Neutrophil (primary cell): ENCODE measurements around the gene BMP8A.

Experiments used
- H3K27ac ChIP-seq: fragments of 200-600 bp; sonication (generic); 2 replicates; pipeline ENCODE4 v1.5.1; 2016; ENCODE audit warnings: mild to moderate bottlenecking, moderate library complexity
- H3K27me3 ChIP-seq: fragments of 200-600 bp; sonication (generic); 2 replicates; pipeline ENCODE4 v1.6.0; 2016; ENCODE audit warnings: mild to moderate bottlenecking
- H3K36me3 ChIP-seq: fragments of 200-600 bp; sonication (generic); 2 replicates; pipeline ENCODE4 v1.5.1; 2017
- H3K4me1 ChIP-seq, 2 experiments: fragments of 200-600 bp in 1 of 2; sonication (generic) in 1 of 2; 1 replicate in 1 of 2; 2 replicates in 1 of 2; pipeline versions ENCODE4 v1.5.1 to v1.6.1; 2013 to 2016; ENCODE audit warnings: low read depth in 1 of 2, low read length in 1 of 2, mild to moderate bottlenecking in 1 of 2, moderate library complexity in 1 of 2; ENCODE audit not compliant: control insufficient read depth in 1 of 2, insufficient read depth in 1 of 2
- H3K4me3 ChIP-seq, 2 experiments: fragments of 200-600 bp in 1 of 2; sonication (generic) in 1 of 2; 1 replicate in 1 of 2; 2 replicates in 1 of 2; pipeline ENCODE4 v1.5.1; 2013 to 2016; ENCODE audit warnings: low read depth in 1 of 2, low read length in 1 of 2, mild to moderate bottlenecking in 1 of 2, moderate library complexity in 1 of 2
- H3K9me3 ChIP-seq: fragments of 200-600 bp; sonication (generic); 2 replicates; pipeline ENCODE4 v1.5.1; 2016
- TF ChIP-seq, protein P1 (sequence below): fragments of 200-600 bp; sonication (generic); IDR thresholded peaks from 2 replicates; pipeline ENCODE4 v1.5.1; 2016; ENCODE audit warnings: antibody characterized with exemption

The BMP8A gene

DNA sequence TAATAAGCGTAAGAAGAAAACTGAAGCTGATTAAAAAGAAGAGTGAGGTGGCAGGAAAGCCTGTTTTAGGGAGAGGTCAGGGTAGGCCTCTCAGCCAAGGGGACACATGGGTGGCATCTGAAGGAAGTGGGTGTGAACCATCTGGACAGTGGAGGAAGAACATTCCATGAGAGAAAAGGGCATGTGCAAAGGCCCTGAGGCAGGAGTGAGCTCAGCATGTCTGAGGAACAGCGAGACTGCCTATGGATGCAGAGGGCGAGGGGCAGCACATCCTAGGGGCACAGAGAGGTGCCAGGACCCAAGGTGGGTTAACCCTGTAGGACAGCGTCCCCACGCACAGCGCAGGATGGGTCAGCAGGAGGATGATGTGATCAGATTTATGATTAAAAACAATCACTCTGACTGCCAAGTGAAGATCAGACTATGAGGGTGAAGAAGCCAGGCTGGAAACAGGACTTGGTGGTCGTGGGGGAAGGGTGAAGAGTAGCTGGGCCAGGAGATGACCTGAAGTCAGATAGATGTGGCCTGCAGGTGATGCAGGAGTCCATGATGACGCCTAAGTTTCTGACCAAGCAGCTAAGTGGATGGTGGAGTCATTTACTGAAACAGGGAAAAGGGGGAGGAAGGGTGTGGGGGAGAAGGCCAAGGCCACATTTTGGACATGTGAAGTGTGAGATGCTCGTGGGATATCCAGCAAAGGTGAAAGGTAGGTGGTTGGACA lies 47.3 kb downstream of the BMP8A start:
- H3K4me3 ChIP-seq, result no peak overlapping the region
- no peaks in the 10 kb centered on the region for H3K9me3 ChIP-seq
- TF ChIP-seq, protein P1, sequence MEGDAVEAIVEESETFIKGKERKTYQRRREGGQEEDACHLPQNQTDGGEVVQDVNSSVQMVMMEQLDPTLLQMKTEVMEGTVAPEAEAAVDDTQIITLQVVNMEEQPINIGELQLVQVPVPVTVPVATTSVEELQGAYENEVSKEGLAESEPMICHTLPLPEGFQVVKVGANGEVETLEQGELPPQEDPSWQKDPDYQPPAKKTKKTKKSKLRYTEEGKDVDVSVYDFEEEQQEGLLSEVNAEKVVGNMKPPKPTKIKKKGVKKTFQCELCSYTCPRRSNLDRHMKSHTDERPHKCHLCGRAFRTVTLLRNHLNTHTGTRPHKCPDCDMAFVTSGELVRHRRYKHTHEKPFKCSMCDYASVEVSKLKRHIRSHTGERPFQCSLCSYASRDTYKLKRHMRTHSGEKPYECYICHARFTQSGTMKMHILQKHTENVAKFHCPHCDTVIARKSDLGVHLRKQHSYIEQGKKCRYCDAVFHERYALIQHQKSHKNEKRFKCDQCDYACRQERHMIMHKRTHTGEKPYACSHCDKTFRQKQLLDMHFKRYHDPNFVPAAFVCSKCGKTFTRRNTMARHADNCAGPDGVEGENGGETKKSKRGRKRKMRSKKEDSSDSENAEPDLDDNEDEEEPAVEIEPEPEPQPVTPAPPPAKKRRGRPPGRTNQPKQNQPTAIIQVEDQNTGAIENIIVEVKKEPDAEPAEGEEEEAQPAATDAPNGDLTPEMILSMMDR, result no peak
- no peak overlapping the region for H3K27ac ChIP-seq
- no peaks in the 10 kb centered on the region for H3K27me3 ChIP-seq
- H3K4me1 ChIP-seq, result no peaks in the 10 kb centered on the region
- no peaks in the 10 kb centered on the region for H3K36me3 ChIP-seq

DNA sequence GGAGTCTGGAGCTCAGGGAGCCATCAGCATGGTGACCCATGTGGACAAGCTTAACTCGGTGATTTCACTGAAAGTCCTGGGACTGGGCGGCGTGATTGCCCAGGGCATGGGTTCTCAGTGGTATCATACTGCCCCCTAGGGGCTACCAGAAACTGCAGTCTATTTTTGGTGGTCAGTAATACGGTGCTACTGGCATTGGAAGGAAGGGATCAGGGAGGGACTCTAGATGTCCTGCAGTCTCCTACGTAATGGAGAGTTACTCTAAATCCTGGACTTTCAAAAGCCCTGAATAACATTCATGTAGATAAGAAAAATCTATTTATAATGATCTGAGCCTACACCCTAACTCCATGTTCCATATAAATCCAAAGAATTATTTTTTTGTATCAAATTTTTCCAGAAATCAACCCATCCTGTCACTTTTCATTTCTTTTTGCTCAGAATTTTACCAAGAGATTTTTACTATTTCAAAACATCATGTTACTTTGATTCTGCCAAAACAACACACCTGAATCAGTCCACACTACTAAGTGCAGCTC lies 47.9 kb downstream of the BMP8A start:
- no peaks in the 10 kb centered on the region for H3K27me3 ChIP-seq
- no peak overlapping the region for H3K4me3 ChIP-seq
- H3K27ac ChIP-seq, result no peak overlapping the region
- H3K4me1 ChIP-seq, result no peaks in the 10 kb centered on the region
- TF ChIP-seq, protein P1, result peak; percentile 21
- no peaks in the 10 kb centered on the region for H3K36me3 ChIP-seq
- no peaks in the 10 kb centered on the region for H3K9me3 ChIP-seq

DNA sequence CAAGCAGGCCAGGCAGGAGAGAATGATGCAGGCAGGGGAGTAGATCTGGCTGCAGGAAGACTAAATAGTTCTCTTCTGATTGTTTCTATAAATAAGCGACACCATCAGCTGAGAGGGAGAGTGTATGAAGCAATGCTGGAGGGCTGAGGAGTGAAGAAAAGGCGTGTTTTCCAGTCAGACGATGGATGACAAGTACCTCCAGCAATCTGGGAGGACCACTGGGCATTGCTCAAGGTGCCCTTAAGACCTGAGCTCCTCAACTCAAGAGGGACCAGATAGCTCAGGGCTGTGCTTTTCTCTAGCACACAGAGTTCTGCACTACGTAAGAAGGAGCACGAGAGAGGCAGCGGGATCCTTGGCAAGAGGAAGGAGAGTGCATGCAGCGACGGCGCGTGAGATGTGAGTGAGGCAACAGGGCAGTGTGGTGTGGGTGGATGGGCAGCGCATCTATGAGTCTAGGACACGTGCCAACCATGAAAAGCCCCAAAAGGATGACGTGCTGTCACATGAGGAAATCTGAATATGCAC lies 49.1 kb downstream of the BMP8A start:
- no peaks in the 10 kb centered on the region for H3K9me3 ChIP-seq
- no peak overlapping the region for H3K4me3 ChIP-seq
- H3K4me1 ChIP-seq, result no peaks in the 10 kb centered on the region
- H3K27me3 ChIP-seq, result no peaks in the 10 kb centered on the region
- H3K36me3 ChIP-seq, result no peaks in the 10 kb centered on the region
- TF ChIP-seq, protein P1, result no peak
- H3K27ac ChIP-seq, result no peak overlapping the region

DNA sequence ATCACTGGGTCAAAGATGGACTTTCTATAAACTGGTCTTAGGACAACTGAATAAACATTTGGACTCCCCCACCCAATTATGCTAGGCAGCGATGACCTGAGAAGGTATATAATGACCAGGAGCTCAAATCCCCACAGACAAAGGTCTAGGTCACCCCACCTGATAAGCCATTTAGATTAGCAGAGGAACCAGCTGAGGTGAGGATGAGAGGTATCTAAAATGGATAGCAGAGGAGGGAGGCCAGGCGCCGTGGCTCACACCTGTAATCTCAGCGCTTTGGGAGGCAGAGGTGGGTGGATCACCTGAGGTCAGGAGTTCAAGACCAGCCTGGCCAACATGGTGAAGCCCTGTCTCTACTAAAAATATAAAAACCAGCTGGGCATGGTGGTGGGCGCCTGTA lies 51.5 kb downstream of the BMP8A start:
- H3K27me3 ChIP-seq, result no peaks in the 10 kb centered on the region
- no peaks in the 10 kb centered on the region for H3K36me3 ChIP-seq
- H3K4me1 ChIP-seq, result no peaks in the 10 kb centered on the region
- no peak overlapping the region for H3K4me3 ChIP-seq
- TF ChIP-seq, protein P1, result no peak
- H3K27ac ChIP-seq, result no peak overlapping the region
- H3K9me3 ChIP-seq, result no peaks in the 10 kb centered on the region

DNA sequence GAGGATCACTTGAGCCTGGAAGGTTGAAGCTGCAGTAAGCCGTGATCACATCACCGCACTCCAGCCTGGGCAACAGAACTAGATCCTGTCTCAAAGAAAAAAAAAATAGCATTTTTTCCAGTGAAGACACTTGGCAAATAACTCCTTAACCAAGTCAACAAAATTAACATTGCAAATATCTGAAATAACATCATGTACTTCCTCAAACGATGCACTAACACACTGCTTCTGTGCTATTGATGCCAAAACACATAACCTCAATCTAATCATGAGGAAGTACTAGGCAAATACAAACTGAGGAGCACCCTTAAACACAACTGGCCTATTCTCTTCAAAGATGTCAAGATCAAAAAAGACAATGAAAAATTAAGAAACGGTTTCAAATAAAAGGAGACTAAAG lies 52.9 kb downstream of the BMP8A start:
- TF ChIP-seq, protein P1, result no peak
- Histone ChIP-seq H3K36me3 (no peaks in the 10 kb centered on the region), H3K9me3 (no peaks in the 10 kb centered on the region), H3K27ac (no peak overlapping the region), H3K27me3 (no peaks in the 10 kb centered on the region), H3K4me1 (no peaks in the 10 kb centered on the region), H3K4me3 (no peak overlapping the region)
